A673 (cell line): ENCODE data around the gene ATRNL1.

ENCODE experiments used
- CTCF ChIP-seq: fragments of 300-800, 200-600 bp; sonication (generic); conservative IDR thresholded peaks from 2 replicates; pipeline ENCODE4 v1.5.1; 2017; ENCODE audit warnings: low read depth, mild to moderate bottlenecking, antibody characterized with exemption, low read length, moderate library complexity, mixed read lengths
- EZH2 ChIP-seq: fragments of 200-600 bp; sonication (generic); IDR thresholded peaks from 2 replicates; pipeline ENCODE4 v1.6.1; 2017; ENCODE audit warnings: borderline replicate concordance, low read depth, mild to moderate bottlenecking, mixed read lengths, antibody characterized with exemption, low read length; ENCODE audit not compliant: poor library complexity, severe bottlenecking

GRCh38 chr10:115773832-115774231 lies 680.7 kb downstream of the ATRNL1 start:
- TF ChIP-seq CTCF = no peak
- no peak for TF ChIP-seq EZH2
